ENCODE measurements around the gene PRELID2.

PRELID2 gene

DNA sequence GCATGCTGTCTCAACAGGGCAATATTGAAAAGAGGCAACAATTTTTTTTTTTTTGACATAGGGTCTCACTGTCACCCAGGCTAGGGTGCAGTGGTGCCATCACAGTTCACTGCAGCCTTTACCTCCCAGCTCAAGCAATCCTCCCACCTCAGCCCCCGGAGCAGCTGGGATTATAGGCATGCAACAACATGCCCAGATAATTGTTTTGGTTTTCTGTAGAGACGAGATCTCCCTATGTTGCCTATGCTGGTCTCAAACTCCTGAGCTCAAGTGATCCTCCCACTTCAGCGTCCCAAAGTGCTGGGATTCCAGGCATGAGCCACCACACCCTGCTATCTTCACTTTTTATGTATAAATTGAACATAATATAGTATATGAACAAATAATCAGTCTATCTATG, 47.6 kb downstream of the PRELID2 start:
- TF ChIP-seq, protein P1, sequence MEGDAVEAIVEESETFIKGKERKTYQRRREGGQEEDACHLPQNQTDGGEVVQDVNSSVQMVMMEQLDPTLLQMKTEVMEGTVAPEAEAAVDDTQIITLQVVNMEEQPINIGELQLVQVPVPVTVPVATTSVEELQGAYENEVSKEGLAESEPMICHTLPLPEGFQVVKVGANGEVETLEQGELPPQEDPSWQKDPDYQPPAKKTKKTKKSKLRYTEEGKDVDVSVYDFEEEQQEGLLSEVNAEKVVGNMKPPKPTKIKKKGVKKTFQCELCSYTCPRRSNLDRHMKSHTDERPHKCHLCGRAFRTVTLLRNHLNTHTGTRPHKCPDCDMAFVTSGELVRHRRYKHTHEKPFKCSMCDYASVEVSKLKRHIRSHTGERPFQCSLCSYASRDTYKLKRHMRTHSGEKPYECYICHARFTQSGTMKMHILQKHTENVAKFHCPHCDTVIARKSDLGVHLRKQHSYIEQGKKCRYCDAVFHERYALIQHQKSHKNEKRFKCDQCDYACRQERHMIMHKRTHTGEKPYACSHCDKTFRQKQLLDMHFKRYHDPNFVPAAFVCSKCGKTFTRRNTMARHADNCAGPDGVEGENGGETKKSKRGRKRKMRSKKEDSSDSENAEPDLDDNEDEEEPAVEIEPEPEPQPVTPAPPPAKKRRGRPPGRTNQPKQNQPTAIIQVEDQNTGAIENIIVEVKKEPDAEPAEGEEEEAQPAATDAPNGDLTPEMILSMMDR (IDR thresholded peaks at IDR 0.05; ENCODE audit: control insufficient read depth, extremely low read depth, insufficient read depth) = no peak
- no peak overlapping the region for H3K4me3 ChIP-seq (ENCODE audit: low read depth, low read length)
- no peak for DNase-seq (ENCODE audit: low read depth)

DNA sequence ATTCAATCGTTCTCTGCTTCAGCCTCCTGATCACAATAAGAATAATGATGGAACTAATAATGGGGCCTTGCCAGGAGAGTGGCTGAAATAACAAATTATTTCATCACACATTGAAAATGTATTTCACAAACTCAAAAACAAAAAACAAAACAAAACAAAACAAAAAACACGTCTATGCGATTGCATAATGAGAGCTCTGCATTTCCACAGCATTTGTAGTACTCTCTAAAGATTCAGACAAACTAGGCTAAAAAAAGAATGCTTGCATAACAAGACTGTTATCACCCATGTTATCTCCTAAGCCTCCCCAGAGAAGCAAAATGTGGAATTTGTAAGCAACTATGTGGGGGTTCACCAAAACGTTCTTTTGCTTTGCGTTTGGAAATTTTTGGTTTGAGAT, 48.1 kb downstream of the PRELID2 start:
- TF ChIP-seq, protein P1 (IDR thresholded peaks at IDR 0.05; ENCODE audit: control insufficient read depth, extremely low read depth, insufficient read depth) = no peak
- no peak for DNase-seq (ENCODE audit: low read depth)
- no peak overlapping the region for H3K4me3 ChIP-seq (ENCODE audit: low read depth, low read length)

DNA sequence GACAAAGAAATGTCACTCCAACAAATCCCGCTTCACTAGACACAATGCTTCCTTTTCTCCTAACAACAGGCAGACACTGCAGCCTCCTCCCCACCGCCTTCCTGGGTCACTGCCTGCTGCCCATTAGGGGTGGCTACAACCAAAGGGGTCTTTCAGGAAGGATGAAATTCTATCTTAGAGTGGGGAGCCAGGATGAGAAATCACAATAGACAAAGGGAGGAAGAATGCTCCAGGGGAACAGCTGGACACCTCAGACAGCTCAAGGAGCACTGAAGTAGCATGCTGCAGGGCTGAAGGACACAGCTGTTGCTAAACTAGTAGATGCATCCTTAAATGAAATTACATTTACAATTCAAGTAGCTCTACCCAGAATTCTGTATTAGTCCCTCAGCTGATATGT, 54.2 kb downstream of the PRELID2 start:
- H3K4me3 ChIP-seq (ENCODE audit: low read depth, low read length) = no peak overlapping the region
- no peak for DNase-seq (ENCODE audit: low read depth)
- TF ChIP-seq, protein P1 (IDR thresholded peaks at IDR 0.05; ENCODE audit: control insufficient read depth, extremely low read depth, insufficient read depth) = no peak

DNA sequence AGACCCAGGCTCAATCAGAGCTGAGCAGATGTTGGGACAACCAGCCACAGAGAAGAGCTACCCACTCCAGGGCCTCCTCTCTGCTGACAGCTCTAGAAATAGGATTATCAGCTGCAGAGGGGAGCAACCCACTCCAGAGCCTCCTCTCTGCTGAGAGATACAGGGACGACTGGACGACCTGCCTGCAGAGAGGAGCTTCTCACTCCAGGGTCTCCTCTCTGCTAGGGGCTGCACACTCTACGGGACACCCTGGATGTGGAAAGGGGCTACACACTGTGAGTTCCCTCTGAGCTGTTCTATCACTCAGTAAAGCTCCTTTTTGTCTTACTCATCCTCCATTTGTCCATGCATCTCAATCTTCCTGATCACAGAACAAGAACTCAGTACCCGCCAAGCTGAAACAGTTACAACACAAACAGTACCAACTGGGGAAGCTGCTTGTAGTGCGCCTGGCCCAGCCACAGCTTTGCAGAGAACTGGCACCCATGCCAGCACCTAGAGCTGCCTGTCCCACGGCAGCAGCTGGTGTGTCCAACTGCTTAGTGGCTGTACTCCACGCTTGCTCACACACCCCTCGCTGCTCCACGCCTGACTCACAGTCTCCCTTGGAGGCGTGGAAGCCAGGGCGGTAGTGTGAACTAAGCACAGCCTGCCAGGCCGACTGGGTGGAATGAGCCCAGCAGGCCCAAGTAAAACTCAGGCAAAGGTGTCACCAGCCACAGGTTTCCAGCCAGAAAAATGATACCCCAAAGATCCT, 56.8 kb downstream of the PRELID2 start:
- DNase-seq (ENCODE audit: low read depth) = no peak
- TF ChIP-seq, protein P1 (IDR thresholded peaks at IDR 0.05; ENCODE audit: control insufficient read depth, extremely low read depth, insufficient read depth) = no peak
- no peak overlapping the region for H3K4me3 ChIP-seq (ENCODE audit: low read depth, low read length)

DNA sequence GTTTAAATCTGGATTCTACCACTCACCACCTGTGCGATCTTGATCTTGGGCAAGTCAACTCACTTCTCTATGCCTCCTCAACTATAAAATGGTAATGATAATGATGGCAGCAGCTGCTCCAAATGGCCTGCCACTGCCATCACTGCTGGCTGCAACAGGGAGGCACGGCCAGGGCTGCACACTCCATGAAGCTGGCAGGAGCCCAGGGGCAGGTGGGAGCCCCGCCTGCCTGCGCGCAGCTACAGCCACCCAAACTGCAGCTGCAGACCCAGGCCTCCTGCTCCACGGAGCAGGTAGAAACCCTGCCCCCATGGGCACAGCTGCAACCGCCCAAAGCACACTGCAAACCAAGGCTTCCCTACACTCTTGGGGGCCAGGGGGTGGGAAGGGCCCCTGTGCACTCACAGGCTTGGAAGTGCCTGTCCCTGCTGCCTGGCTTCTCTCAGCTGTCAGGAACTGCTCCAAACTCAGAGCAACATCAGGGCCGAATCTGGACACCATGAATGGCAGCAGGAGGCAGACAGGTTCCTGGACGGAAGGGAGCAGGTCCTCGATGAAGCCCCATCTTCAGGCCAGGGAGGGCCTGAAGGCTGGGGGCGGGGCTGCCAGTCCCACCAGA, 57.6 kb downstream of the PRELID2 start:
- TF ChIP-seq, protein P1 (IDR thresholded peaks at IDR 0.05; ENCODE audit: control insufficient read depth, extremely low read depth, insufficient read depth) = no peak
- no peak for DNase-seq (ENCODE audit: low read depth)
- H3K4me3 ChIP-seq (ENCODE audit: low read depth, low read length) = no peak overlapping the region

DNA sequence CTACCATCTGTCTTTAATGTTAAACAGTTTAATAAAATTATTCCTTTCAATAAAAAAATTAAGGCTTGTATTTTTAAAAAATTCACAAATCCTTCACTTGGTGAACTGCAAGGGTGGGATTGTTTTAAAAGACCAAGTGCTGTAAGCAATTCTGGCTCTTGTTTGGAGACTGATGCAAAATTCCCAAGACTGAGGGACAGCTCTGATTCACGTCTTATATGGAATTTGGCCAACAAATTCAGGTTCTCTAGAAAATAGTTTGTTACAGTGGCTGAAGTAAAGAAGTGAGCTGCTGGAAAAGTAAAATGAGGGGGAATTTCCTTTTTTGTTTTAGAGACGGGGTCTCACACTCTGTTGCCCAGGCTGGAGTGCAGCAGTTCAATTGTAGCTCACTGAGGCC, 58.3 kb downstream of the PRELID2 start:
- H3K4me3 ChIP-seq (ENCODE audit: low read depth, low read length) = no peak overlapping the region
- no peak for DNase-seq (ENCODE audit: low read depth)
- TF ChIP-seq, protein P1 (IDR thresholded peaks at IDR 0.05; ENCODE audit: control insufficient read depth, extremely low read depth, insufficient read depth) = no peak

All from LNCaP clone FGC (cell line).